Measurements from ENCODE around the gene PDYN. TPM values are rescaled to one million over a fixed set of nuclear protein-coding genes. Genes with fewer than 3 reads are reported as not detected.

PDYN gene
- total RNA-seq, 1 donor from 2014 or later: not detected

DNA sequence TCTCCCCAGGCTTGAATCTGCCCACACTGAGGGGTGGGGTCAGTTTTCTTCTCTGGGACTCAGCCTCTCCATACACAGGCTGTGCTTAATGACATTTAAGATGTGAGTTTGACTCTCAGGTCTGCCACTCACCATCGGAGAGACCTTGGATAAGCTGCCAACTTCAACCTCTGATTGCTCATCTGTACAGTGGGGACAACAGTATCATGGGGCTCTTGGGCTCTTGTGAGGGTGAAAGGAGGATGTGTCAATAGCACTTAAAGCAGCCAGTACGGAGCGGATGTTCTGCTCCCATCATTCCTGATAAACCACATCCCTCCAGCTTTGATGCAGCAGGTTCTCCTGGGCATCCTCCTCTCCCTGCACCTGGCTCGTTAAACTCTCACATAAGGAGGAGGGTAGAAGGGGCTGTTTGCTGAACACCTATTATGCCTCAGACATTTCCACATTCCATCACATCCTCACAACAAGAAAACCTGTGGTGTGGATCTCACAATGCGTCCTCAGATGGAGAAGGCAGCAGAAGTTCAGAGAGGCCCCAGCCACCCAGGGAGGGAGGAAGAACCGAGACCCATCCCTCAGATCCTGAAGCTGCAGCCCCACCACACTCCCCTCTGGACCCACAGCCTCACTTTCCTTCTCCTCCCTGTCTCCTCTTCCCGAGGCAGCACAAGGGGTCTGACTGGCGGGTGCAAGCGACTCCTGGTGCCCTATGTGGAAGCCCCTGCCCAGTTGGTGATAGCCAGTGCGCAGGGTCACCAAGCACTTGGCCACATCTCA is 1.9 kb upstream of the PDYN start:
- no peak for DNase-seq (ENCODE audit: low spot score)
- peaks cover 78% of the 10 kb centered on the region for H3K27me3 Mint-ChIP-seq (ENCODE audit: low read depth)
- no peaks in the 10 kb centered on the region for H3K9me3 Mint-ChIP-seq (ENCODE audit: low read depth)

DNA sequence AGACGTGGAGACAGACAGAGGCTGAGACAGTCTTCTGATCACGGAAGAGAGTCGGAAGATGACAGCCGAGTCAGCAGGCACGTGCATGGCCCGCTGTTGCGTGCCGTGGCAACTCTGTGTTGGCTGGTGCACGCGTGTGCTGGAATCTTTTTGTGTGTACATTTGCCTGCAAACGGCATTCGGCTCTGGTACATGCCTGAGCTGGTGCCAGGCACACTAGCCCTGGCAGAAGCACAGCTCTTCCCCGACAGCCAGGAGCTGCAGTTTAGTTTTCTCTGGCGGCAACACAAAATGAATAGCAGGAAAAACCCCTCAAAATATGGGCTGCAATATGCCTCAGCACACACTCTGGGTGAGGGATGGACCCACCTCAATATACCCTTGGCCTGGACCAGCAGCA is 769 bp upstream of the PDYN start:
- no peak overlapping the region for H3K4me3 Mint-ChIP-seq (ENCODE audit: unreplicated experiment)
- no peak overlapping the region for H3K27ac Mint-ChIP-seq (ENCODE audit: unreplicated experiment)
- H3K36me3 Mint-ChIP-seq (ENCODE audit: low read depth): no peaks in the 10 kb centered on the region
- TF ChIP-seq, protein P1, sequence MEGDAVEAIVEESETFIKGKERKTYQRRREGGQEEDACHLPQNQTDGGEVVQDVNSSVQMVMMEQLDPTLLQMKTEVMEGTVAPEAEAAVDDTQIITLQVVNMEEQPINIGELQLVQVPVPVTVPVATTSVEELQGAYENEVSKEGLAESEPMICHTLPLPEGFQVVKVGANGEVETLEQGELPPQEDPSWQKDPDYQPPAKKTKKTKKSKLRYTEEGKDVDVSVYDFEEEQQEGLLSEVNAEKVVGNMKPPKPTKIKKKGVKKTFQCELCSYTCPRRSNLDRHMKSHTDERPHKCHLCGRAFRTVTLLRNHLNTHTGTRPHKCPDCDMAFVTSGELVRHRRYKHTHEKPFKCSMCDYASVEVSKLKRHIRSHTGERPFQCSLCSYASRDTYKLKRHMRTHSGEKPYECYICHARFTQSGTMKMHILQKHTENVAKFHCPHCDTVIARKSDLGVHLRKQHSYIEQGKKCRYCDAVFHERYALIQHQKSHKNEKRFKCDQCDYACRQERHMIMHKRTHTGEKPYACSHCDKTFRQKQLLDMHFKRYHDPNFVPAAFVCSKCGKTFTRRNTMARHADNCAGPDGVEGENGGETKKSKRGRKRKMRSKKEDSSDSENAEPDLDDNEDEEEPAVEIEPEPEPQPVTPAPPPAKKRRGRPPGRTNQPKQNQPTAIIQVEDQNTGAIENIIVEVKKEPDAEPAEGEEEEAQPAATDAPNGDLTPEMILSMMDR (IDR thresholded peaks at IDR 0.05): no peak
- H3K27me3 Mint-ChIP-seq (ENCODE audit: low read depth): peaks cover 81% of the 10 kb centered on the region
- DNase-seq (ENCODE audit: low spot score): no peak
- no peaks in the 10 kb centered on the region for H3K9me3 Mint-ChIP-seq (ENCODE audit: low read depth)
- no peaks in the 10 kb centered on the region for H3K4me1 Mint-ChIP-seq (ENCODE audit: low read depth)

More for the DNA sequence above, 1.9 kb upstream of the PDYN start:
- Mint-ChIP-seq H3K4me3 (ENCODE audit: unreplicated experiment) (no peak overlapping the region), H3K4me1 (ENCODE audit: low read depth) (no peaks in the 10 kb centered on the region), H3K27ac (ENCODE audit: unreplicated experiment) (no peak overlapping the region), H3K36me3 (ENCODE audit: low read depth) (no peaks in the 10 kb centered on the region)
- TF ChIP-seq, protein P1 (IDR thresholded peaks at IDR 0.05): no peak

DNA sequence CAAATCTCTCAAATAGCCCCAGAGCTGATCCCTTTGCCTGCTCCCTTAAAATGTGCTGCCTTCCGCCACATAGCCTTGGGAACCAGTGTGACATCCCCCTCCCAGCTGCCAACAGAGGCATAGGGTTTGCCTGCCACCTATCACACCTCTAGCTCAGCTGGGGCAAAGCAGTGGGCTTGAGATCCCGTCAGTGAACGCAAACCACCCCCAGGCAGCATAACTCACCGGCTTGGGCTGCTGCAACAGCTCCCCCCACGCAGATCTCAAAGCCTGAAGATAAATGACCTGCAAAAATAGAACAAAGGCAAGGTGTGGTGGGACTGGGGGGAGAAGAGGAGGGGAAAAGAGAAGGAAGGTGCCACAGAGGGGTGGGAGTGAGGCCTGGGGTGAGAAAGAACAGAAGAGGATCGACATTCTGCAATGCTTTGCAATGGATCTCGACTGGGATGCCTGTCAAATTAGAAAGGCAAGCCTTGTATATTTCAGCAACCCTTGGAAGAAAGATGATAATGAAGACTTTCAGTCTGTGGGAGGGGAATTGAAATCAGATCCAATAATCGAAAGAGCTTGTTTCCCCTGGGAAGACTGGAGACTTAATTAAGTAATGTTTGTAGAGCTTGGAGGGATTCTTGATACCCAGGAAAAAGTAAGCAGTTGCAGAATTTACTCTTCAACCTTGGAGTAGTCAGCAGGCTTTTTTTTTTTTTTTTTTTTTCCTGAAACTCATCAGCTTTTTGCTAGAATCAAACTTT is 1.3 kb downstream of the PDYN start:
- H3K27ac Mint-ChIP-seq (ENCODE audit: unreplicated experiment): no peak overlapping the region
- H3K27me3 Mint-ChIP-seq (ENCODE audit: low read depth): peaks cover 67% of the 10 kb centered on the region

DNA sequence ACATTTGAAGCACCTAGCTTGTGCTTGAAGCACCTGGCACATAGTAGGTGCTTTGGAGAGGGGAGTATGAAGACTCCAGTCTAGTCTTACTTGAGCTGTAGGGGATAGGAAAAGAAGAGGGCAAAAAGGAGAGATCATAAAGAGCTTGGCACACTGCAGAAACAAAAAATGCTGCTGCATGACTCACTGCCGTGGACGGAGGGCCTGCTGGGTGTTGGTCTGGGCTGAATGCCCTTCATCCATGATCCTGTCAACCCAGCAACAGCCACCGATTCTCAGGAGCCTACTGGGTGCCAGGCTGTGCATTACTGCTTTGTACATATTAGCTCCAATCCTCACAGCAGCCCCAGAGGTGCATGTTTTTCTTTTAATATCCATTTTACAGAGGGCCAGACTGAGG is 6.0 kb downstream of the PDYN start:
- H3K4me3 Mint-ChIP-seq (ENCODE audit: unreplicated experiment): no peak overlapping the region
- no peak overlapping the region for H3K27ac Mint-ChIP-seq (ENCODE audit: unreplicated experiment)
- DNase-seq (ENCODE audit: low spot score): no peak
- H3K4me1 Mint-ChIP-seq (ENCODE audit: low read depth): no peaks in the 10 kb centered on the region
- TF ChIP-seq, protein P1 (IDR thresholded peaks at IDR 0.05): no peak
- no peaks in the 10 kb centered on the region for H3K9me3 Mint-ChIP-seq (ENCODE audit: low read depth)
- H3K27me3 Mint-ChIP-seq (ENCODE audit: low read depth): peaks cover 42% of the 10 kb centered on the region
- no peaks in the 10 kb centered on the region for H3K36me3 Mint-ChIP-seq (ENCODE audit: low read depth)

More for the DNA sequence above, 1.3 kb downstream of the PDYN start:
- H3K4me1 Mint-ChIP-seq (ENCODE audit: low read depth): no peaks in the 10 kb centered on the region
- TF ChIP-seq, protein P1 (IDR thresholded peaks at IDR 0.05): no peak
- no peaks in the 10 kb centered on the region for H3K36me3 Mint-ChIP-seq (ENCODE audit: low read depth)
- no peak overlapping the region for H3K4me3 Mint-ChIP-seq (ENCODE audit: unreplicated experiment)
- no peaks in the 10 kb centered on the region for H3K9me3 Mint-ChIP-seq (ENCODE audit: low read depth)
- no peak for DNase-seq (ENCODE audit: low spot score)

DNA sequence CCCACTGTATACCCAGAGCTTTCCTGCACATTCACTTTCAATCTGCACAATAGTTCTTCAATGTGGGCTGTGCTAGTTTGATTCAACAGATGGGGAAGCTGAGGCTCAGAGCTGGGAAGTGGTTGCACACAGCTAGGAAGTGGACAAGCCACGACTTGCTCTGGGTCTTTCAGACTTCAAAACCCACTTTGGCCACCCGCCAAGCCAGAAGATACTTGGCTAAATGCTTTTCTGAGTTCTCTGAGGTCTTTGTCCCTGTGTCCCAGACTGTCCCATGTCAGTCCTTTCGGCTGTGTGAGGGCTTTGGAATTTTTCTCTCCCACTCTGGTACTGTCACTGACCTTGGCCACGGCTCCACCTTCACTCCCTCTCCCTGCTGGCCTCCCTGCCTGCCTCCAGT is 10.6 kb downstream of the PDYN start:
- Mint-ChIP-seq H3K36me3 (ENCODE audit: low read depth) (no peaks in the 10 kb centered on the region), H3K9me3 (ENCODE audit: low read depth) (no peaks in the 10 kb centered on the region), H3K4me3 (ENCODE audit: unreplicated experiment) (no peak overlapping the region), H3K4me1 (ENCODE audit: low read depth) (no peaks in the 10 kb centered on the region), H3K27me3 (ENCODE audit: low read depth) (peaks cover 32% of the 10 kb centered on the region), H3K27ac (ENCODE audit: unreplicated experiment) (no peak overlapping the region)
- TF ChIP-seq, protein P1 (IDR thresholded peaks at IDR 0.05): no peak
- DNase-seq (ENCODE audit: low spot score): no peak

Data from chondrocyte (in vitro differentiated cells).